GM12872 (cell line): ENCODE data around the gene ESRRA.

Experiments used
- CTCF ChIP-seq: IDR thresholded peaks from 3 replicates; pipeline ENCODE4 v1.5.1; 2011; ENCODE audit warnings: low read depth, mild to moderate bottlenecking, low read length, moderate library complexity; ENCODE audit not compliant: insufficient read depth

ESRRA gene

GRCh38 chr11:64304316-64305072, 830 bp upstream of the ESRRA start:
- TF ChIP-seq CTCF: peak; percentile 96

- peak; percentile 59 for TF ChIP-seq CTCF
Measured at GRCh38 chr11:64305691-64306562, 603 bp downstream of the ESRRA start.

GRCh38 chr11:64306563-64306875, 1.2 kb downstream of the ESRRA start:
- no peak for TF ChIP-seq CTCF

- TF ChIP-seq CTCF: no peak
Measured at GRCh38 chr11:64306876-64307622, 1.7 kb downstream of the ESRRA start.

- TF ChIP-seq CTCF: no peak
Measured at GRCh38 chr11:64312947-64313346, 7.6 kb downstream of the ESRRA start.

GRCh38 chr11:64313491-64314145, 8.3 kb downstream of the ESRRA start:
- TF ChIP-seq CTCF: no peak

GRCh38 chr11:64314146-64314804, 9.0 kb downstream of the ESRRA start:
- TF ChIP-seq CTCF: peak; percentile 30; the same call in 1 of the 3 replicates
